ENCODE measurements around the gene GALNT1. TPM values are rescaled to one million over a fixed set of nuclear protein-coding genes. Genes with fewer than 3 reads are reported as not detected.

GALNT1 gene
- total RNA-seq, 1 experiment from 2014 or later: 40.1 TPM

GRCh38 chr18:35721431-35722081, 140.0 kb downstream of the GALNT1 start:
- Histone ChIP-seq H3K27me3 (no peaks in the 10 kb centered on the region), H3K36me3 (no peaks in the 10 kb centered on the region), H3K9me3 (replicated peaks) (no peaks in the 10 kb centered on the region), H3K4me3 (no peak overlapping the region), H3K27ac (no peak overlapping the region), H3K4me1 (no peaks in the 10 kb centered on the region)
- no peak for DNase-seq

DNA sequence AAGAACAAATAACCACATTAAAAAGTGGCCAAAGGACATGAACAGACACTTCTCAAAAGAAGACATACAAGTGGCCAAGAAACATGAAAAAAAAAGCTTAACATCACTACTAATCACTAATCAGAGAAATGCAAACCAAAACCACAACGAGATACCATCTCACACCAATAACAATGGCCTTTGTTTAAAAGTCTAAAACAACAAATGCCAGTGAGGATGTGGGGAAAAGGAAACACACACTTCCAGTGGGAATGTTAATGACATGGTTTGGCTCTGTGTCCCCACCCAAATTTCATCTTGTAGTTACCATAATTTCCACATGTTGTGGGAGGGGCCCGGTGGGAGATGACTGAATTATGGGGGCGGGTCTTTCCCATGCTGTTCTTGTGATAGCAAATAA, 147.1 kb downstream of the GALNT1 start:
- Histone ChIP-seq H3K27me3 (no peaks in the 10 kb centered on the region), H3K27ac (no peak overlapping the region), H3K36me3 (no peaks in the 10 kb centered on the region), H3K4me1 (no peaks in the 10 kb centered on the region), H3K9me3 (replicated peaks) (no peaks in the 10 kb centered on the region), H3K4me3 (no peak overlapping the region)
- peak in 1 of 2 experiments; percentile 1 for DNase-seq

DNA sequence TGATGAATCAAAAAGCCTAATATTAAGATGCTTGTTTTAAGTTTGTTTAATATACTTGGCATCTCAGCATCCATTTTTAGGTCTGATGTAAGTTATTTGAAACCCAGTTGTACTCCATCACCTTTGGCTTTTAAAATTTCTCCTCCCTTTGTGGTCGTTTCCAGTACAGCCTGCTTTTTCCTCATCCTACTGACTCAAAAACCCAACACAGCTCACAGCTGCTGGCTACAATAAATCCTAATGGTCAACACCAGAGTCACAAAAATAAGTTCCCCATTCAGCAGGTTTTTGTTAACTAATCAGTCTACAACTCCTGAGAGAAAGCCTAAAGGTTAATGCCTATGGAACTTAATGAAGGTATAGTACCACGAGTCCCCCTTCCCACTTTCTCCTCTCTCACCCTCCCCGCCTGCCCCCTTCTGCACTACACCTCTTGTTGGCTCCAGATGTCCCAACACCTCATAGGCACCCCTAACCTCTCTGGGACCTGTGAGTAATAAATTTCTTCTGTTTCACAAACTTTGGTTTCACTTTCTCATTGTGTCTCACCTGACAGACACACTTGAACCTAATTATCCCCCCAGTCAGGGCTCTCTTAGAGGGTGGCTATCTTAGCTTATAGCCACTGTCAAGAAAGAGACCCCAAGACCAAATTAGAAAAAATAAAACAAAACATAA, 148.6 kb downstream of the GALNT1 start:
- Histone ChIP-seq H3K4me1 (no peaks in the 10 kb centered on the region), H3K36me3 (no peaks in the 10 kb centered on the region), H3K27ac (no peak overlapping the region), H3K9me3 (replicated peaks) (no peaks in the 10 kb centered on the region), H3K27me3 (no peaks in the 10 kb centered on the region), H3K4me3 (no peak overlapping the region)
- DNase-seq: no peak

DNA sequence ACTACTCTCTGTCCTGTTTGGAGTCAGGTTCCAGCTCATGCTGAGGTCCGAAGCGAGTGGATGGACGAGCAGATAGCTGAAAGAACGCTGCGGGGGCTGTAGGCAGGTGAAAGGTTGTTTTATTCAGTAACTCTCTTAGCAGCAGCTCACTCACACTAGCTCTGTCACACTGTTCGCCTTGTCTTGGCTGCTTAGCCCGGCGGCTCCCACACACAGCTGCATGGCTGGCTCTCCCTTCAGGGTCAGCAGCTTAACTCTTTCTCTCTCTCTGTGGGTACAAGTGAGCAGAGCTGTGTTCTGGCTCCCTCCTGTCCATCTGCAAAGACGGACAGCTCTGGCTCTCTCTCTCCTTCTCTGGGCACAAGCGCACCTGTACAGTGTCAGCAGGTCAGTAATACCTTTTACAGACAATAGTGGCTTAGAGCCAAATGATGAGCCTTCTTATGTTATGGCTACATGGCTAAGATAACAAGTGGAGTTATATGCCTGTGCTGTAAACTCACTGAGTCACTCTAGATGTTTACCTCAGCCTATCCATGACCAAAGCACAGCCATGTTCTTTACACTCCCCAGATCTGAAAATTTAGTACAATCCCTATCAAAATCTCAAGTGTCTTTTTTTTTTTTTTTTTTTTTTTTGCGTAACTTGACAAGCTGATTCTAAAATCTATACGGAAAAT, 149.3 kb downstream of the GALNT1 start:
- H3K27ac ChIP-seq: no peak overlapping the region
- H3K4me3 ChIP-seq: no peak overlapping the region
- H3K9me3 ChIP-seq (replicated peaks): no peaks in the 10 kb centered on the region
- H3K36me3 ChIP-seq: no peaks in the 10 kb centered on the region
- H3K27me3 ChIP-seq: no peaks in the 10 kb centered on the region
- H3K4me1 ChIP-seq: no peaks in the 10 kb centered on the region
- DNase-seq: no peak

GRCh38 chr18:35731701-35732100, 150.2 kb downstream of the GALNT1 start:
- DNase-seq: no peak
- no peak overlapping the region for H3K4me3 ChIP-seq
- H3K27me3 ChIP-seq: no peaks in the 10 kb centered on the region
- H3K9me3 ChIP-seq (replicated peaks): no peaks in the 10 kb centered on the region
- H3K4me1 ChIP-seq: no peaks in the 10 kb centered on the region
- H3K27ac ChIP-seq: no peak overlapping the region
- no peaks in the 10 kb centered on the region for H3K36me3 ChIP-seq

GRCh38 chr18:35732162-35732561, 150.6 kb downstream of the GALNT1 start:
- Histone ChIP-seq H3K27ac (no peak overlapping the region), H3K9me3 (replicated peaks) (no peaks in the 10 kb centered on the region), H3K4me1 (no peaks in the 10 kb centered on the region), H3K4me3 (no peak overlapping the region), H3K27me3 (no peaks in the 10 kb centered on the region), H3K36me3 (no peaks in the 10 kb centered on the region)
- DNase-seq: no peak

- H3K9me3 ChIP-seq (replicated peaks): no peaks in the 10 kb centered on the region
- no peak overlapping the region for H3K4me3 ChIP-seq
- DNase-seq: no peak
- no peaks in the 10 kb centered on the region for H3K27me3 ChIP-seq
- H3K4me1 ChIP-seq: no peaks in the 10 kb centered on the region
- H3K27ac ChIP-seq: no peak overlapping the region
- H3K36me3 ChIP-seq: no peaks in the 10 kb centered on the region
Measured at GRCh38 chr18:35732636-35733035, 151.1 kb downstream of the GALNT1 start.

DNA sequence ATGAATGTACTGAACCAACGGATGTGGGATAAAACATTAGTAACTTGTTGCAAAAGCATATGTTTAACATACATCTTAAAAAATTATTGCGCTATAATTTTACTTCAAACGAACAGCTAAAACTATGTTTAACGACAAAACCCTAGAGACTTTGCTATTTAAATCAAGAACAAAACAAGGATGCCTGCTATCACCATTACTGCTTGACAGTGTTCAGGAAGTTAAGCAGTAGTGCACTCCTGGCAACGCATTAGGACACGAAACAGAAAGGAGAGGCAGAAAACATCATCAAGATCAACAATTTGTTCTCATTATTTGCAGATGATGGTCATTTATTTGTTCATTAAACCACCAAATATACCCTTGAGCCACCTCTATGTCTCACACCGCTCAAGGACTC, 151.9 kb downstream of the GALNT1 start:
- no peak overlapping the region for H3K27ac ChIP-seq
- no peaks in the 10 kb centered on the region for H3K9me3 ChIP-seq (replicated peaks)
- no peak overlapping the region for H3K4me3 ChIP-seq
- no peaks in the 10 kb centered on the region for H3K36me3 ChIP-seq
- no peaks in the 10 kb centered on the region for H3K4me1 ChIP-seq
- DNase-seq: no peak
- no peaks in the 10 kb centered on the region for H3K27me3 ChIP-seq

GRCh38 chr18:35736696-35737095, 155.2 kb downstream of the GALNT1 start:
- Histone ChIP-seq H3K27me3 (no peaks in the 10 kb centered on the region), H3K36me3 (no peaks in the 10 kb centered on the region), H3K4me3 (no peak overlapping the region), H3K9me3 (replicated peaks) (no peaks in the 10 kb centered on the region), H3K27ac (no peak overlapping the region), H3K4me1 (no peaks in the 10 kb centered on the region)
- no peak for DNase-seq

DNA sequence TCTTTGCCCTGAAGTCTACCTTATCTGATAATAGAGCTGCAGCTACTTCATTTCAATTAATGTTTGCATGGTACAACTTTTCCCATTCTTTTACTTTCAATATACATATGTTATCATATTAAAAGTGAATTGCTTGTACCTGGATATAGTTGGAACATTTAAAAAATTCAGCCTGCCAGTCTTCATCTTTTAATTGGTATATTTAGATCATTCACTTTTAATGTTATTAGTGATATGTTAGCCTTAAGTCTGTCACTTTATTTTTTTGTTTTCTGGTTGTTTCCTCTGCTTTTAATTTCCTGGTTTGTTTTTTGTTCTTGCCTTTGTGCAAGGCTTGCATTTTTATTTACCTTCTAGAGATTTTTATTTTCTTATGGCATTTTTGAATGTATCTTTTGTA, 158.2 kb downstream of the GALNT1 start:
- Histone ChIP-seq H3K27me3 (no peaks in the 10 kb centered on the region), H3K9me3 (replicated peaks) (no peaks in the 10 kb centered on the region), H3K27ac (no peak overlapping the region), H3K36me3 (no peaks in the 10 kb centered on the region), H3K4me3 (no peak overlapping the region), H3K4me1 (no peaks in the 10 kb centered on the region)
- DNase-seq: no peak

DNA sequence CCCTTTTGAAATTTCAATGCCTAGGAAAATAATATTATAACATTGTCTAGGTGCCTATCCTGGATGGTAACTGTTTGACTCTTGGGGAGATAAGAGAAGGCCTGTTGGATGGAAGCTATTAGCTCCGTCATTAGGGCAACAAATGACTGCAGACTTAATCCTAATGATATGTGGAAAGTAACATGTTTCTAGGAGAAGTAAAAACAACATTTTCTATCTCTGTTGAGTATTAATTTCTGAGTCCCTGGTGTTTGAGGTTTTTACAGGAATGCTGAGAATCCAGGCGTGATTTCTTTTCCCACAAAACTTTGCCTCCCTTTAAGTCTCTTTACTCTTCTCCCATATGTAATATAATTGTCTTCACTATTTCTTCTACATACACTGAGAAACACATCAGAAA, 159.1 kb downstream of the GALNT1 start:
- DNase-seq: no peak
- Histone ChIP-seq H3K4me1 (no peaks in the 10 kb centered on the region), H3K36me3 (no peaks in the 10 kb centered on the region), H3K9me3 (replicated peaks) (no peaks in the 10 kb centered on the region), H3K27me3 (no peaks in the 10 kb centered on the region), H3K4me3 (no peak overlapping the region), H3K27ac (no peak overlapping the region)

DNA sequence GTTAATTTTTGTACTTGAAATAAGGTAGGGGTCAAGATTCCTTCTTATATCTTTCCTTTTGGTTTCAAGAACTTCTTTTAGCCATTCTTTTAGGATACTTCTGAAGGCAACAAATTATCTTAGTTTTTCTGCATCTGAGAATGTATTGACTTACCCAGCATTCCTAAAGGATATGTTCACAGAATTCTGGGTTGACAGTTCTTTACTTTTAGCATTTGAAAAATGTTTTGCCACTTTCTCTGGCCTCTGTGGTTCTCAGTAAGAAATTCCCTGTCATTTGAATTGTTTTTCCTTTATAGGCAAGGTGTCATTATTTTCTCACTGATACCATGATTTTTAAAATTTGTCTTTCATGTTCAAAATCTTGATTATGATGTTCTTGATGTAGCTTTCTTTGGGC, 162.4 kb downstream of the GALNT1 start:
- Histone ChIP-seq H3K27me3 (no peaks in the 10 kb centered on the region), H3K4me1 (no peaks in the 10 kb centered on the region), H3K9me3 (replicated peaks) (no peaks in the 10 kb centered on the region), H3K4me3 (no peak overlapping the region), H3K36me3 (no peaks in the 10 kb centered on the region), H3K27ac (no peak overlapping the region)
- DNase-seq: no peak

DNA sequence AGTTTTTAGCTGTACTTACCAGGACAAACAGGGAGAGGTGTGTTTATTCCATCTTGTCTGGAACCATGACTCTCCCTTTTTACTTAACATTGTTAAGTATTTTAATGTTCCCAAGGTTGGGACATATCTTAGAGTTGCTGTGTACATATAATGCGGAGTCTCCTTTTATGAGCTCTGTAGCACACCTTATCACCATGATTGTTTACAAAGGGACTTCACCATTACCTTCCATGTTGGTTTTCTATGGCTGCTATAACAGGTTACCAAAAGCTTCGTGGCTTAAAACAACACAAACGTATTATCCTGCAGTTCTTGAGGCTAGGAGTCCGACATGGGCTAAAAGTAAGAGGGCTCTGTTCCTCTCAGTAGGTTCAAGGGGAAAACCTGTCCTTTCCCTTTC, 164.3 kb downstream of the GALNT1 start:
- no peak overlapping the region for H3K27ac ChIP-seq
- no peaks in the 10 kb centered on the region for H3K27me3 ChIP-seq
- no peaks in the 10 kb centered on the region for H3K9me3 ChIP-seq (replicated peaks)
- H3K4me3 ChIP-seq: no peak overlapping the region
- no peaks in the 10 kb centered on the region for H3K4me1 ChIP-seq
- H3K36me3 ChIP-seq: no peaks in the 10 kb centered on the region
- no peak for DNase-seq

DNA sequence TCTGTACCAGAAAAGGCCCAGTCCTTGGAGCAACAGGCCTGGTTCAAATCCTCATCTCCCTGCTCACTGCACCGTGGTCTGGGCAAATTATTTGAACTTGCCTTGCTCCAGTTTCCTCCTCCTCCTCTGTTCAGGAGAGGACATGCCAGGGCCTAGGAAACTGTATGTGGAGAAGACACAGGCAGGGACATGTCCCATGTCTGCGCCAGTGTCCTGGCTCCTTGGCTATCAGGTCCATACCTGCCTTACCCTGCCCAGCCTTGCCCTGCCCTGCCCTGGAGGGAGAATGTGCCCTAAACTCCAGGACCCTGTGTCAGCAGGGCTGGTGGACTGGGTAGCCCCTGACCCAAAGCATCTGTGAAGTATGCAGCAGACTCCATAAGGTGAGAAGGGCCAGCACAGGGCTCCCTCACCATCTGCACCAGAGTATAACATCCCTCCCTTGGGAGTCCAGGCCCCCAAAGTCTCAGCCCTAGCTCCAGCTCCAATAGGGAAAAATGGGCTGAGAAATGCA, 165.3 kb downstream of the GALNT1 start:
- H3K9me3 ChIP-seq (replicated peaks): no peaks in the 10 kb centered on the region
- no peaks in the 10 kb centered on the region for H3K36me3 ChIP-seq
- DNase-seq: no peak
- no peaks in the 10 kb centered on the region for H3K27me3 ChIP-seq
- no peak overlapping the region for H3K27ac ChIP-seq
- H3K4me3 ChIP-seq: no peak overlapping the region
- no peaks in the 10 kb centered on the region for H3K4me1 ChIP-seq

GRCh38 chr18:35747894-35748472, 166.4 kb downstream of the GALNT1 start:
- Histone ChIP-seq H3K27me3 (no peaks in the 10 kb centered on the region), H3K9me3 (replicated peaks) (no peaks in the 10 kb centered on the region), H3K27ac (no peak overlapping the region), H3K4me3 (no peak overlapping the region), H3K4me1 (no peaks in the 10 kb centered on the region), H3K36me3 (no peaks in the 10 kb centered on the region)
- no peak for DNase-seq
